ENCODE measurements around the gene DNER.
"Not testable (repeated sequence)": the region's sequence is repeated elsewhere in the genome, so short reads cannot be mapped to it uniquely, and the experiment has no call there.

DNER gene

GRCh38 chr2:229380101-229380625, 334.2 kb downstream of the DNER start:
- no peak for DNase-seq

GRCh38 chr2:229378386-229378785, 336.0 kb downstream of the DNER start:
- no peak for DNase-seq

- DNase-seq: no peak
Observed at GRCh38 chr2:229376866-229377265, 337.5 kb downstream of the DNER start.

GRCh38 chr2:229375251-229375650, 339.1 kb downstream of the DNER start:
- no peak for DNase-seq

- DNase-seq: not testable (repeated sequence)
Observed at GRCh38 chr2:229373311-229373710, 341.0 kb downstream of the DNER start.

GRCh38 chr2:229372207-229372606, 342.1 kb downstream of the DNER start:
- no peak for DNase-seq

GRCh38 chr2:229371086-229371485, 343.3 kb downstream of the DNER start:
- peak in 1 of 2 experiments; percentile 19 for DNase-seq

- DNase-seq: no peak
Observed at GRCh38 chr2:229370509-229370908, 343.8 kb downstream of the DNER start.

GRCh38 chr2:229363185-229363814, 351.1 kb downstream of the DNER start:
- no peak for DNase-seq

- no peak for DNase-seq
Observed at GRCh38 chr2:229350883-229351282, 363.5 kb downstream of the DNER start.

- no peak for DNase-seq
Observed at GRCh38 chr2:229350117-229350805, 364.1 kb downstream of the DNER start.

- no peak for DNase-seq
Observed at GRCh38 chr2:229348128-229348527, 366.2 kb downstream of the DNER start.

GRCh38 chr2:229346816-229347540, 367.4 kb downstream of the DNER start:
- no peak for DNase-seq

- DNase-seq: no peak
Observed at GRCh38 chr2:229344955-229345354, 369.4 kb downstream of the DNER start.

GRCh38 chr2:229344151-229344551, 370.2 kb downstream of the DNER start:
- peak in 1 of 2 experiments; percentile 9 for DNase-seq

GRCh38 chr2:229343661-229344060, 370.7 kb downstream of the DNER start:
- DNase-seq: no peak

- DNase-seq: peak in 1 of 2 experiments; percentile 37
Observed at GRCh38 chr2:229342376-229342775, 372.0 kb downstream of the DNER start.

- no peak for DNase-seq
Observed at GRCh38 chr2:229340086-229340760, 374.1 kb downstream of the DNER start.

- no peak for DNase-seq
Observed at GRCh38 chr2:229339618-229340017, 374.7 kb downstream of the DNER start.

GRCh38 chr2:229339171-229339570, 375.2 kb downstream of the DNER start:
- DNase-seq: not testable (repeated sequence)

- no peak for DNase-seq
Observed at GRCh38 chr2:229335877-229336346, 378.4 kb downstream of the DNER start.

- DNase-seq: no peak
Observed at GRCh38 chr2:229335330-229335729, 379.0 kb downstream of the DNER start.

- no peak for DNase-seq
Observed at GRCh38 chr2:229330952-229331351, 383.4 kb downstream of the DNER start.
